HepG2 (cell line): Measurements from ENCODE around the gene SLC16A1. TPM values are rescaled to one million over a fixed set of nuclear protein-coding genes. Genes with fewer than 3 reads are reported as not detected.

Experiments used
- ATAC-seq: fragments of 200-7000 bp; cut with Tn5 transposase; 3 replicates; pipeline ENCODE4 v1.9.1; 2020; ENCODE audit warnings: mild to moderate bottlenecking, moderate library complexity
- BruUV-seq: library from RNA; stranded (reverse); fragments of 400-500 nt; replicated peaks from 2 replicates; lab custom pipeline; 2021; lab: Mats Ljungman, UMichigan
- CTCF ChIA-PET: fragments of 300-600 bp; formaldehyde crosslinking; extraction: SDS; loops from one replicate; lab custom pipeline; 2021; ENCODE audit warnings: low total read pairs, inconsistent platforms, low intra/inter-chr PET ratio; lab: Yijun Ruan, JAX
- POLR2A ChIA-PET: fragments of 350-600 bp; sonication (Branson Sonifier 250); formaldehyde crosslinking; loops from one replicate; lab custom pipeline; 2020; ENCODE audit warnings: antibody characterized with exemption, inconsistent platforms; lab: Yijun Ruan, JAX
- DNase-seq: peaks from one replicate; pipeline ENCODE4 v3.0.0-alpha.2; 2015; ENCODE audit warnings: low spot score
- FAIRE-seq: peaks from 3 replicates; lab custom pipeline; 2011; peaks lifted over from hg19 to GRCh38; lab: Jason Lieb, UNC
- H2AFZ ChIP-seq: one replicate; pipeline ENCODE4 v1.6.1; 2011; ENCODE audit warnings: low read length, inconsistent platforms
- H3K27ac ChIP-seq: fragments of 300-600 bp; 3 replicates; pipeline ENCODE4 v1.8.0; 2011; ENCODE audit warnings: mixed run types, mild to moderate bottlenecking, mixed read lengths, low read length, inconsistent platforms; ENCODE audit not compliant: insufficient read depth; ENCODE audit errors: extremely low read length
- H3K27me3 ChIP-seq, 2 experiments: fragments of 200-600 bp in 1 of 2; 2 replicates in 1 of 2; 3 replicates in 1 of 2; pipeline versions ENCODE4 v1.6.0 to v1.8.0; 2011; ENCODE audit warnings: low read length in 2 of 2, mild to moderate bottlenecking in 2 of 2, moderate library complexity in 2 of 2, inconsistent platforms in 1 of 2; ENCODE audit not compliant: insufficient read depth in 2 of 2, control insufficient read depth in 1 of 2
- H3K36me3 ChIP-seq, 2 experiments: fragments of 200-600 bp in 1 of 2; replicated peaks in 1 of 2; 2 replicates in 1 of 2; 3 replicates in 1 of 2; pipeline versions ENCODE4 v1.5.1 to v1.8.0; 2011; ENCODE audit warnings: low read length in 2 of 2, inconsistent platforms in 1 of 2; ENCODE audit not compliant: insufficient read depth in 2 of 2, control insufficient read depth in 1 of 2
- H3K4me1 ChIP-seq: 2 replicates; pipeline ENCODE4 v1.5.1; 2012; ENCODE audit warnings: low read length, inconsistent platforms; ENCODE audit not compliant: insufficient read depth
- H3K4me2 ChIP-seq: 2 replicates; pipeline ENCODE4 v1.6.0; 2011; ENCODE audit warnings: low read depth, low read length, inconsistent platforms
- H3K4me3 ChIP-seq, 3 experiments: fragments of 200-600 bp in 1 of 3; sonication (generic), shearing (Covaris generic) in 1 of 3; replicated peaks in 1 of 3; 2 replicates each; pipeline ENCODE4 v1.5.1; 2011 to 2016; ENCODE audit warnings: low read length in 3 of 3, inconsistent platforms in 2 of 3, low read depth in 2 of 3, mild to moderate bottlenecking in 2 of 3, control low read depth in 1 of 3, mixed read lengths in 1 of 3; ENCODE audit not compliant: insufficient read depth in 1 of 3
- H3K79me2 ChIP-seq: one replicate; pipeline ENCODE4 v1.6.1; 2011; ENCODE audit warnings: low read length, inconsistent platforms; ENCODE audit not compliant: insufficient read depth
- H3K9ac ChIP-seq: 2 replicates; pipeline ENCODE4 v1.6.0; 2011; ENCODE audit warnings: mild to moderate bottlenecking, low read depth, low read length, inconsistent platforms; ENCODE audit not compliant: insufficient read depth
- H3K9me3 ChIP-seq: 2 replicates; pipeline ENCODE4 v1.5.1; 2012; ENCODE audit warnings: mild to moderate bottlenecking, low read length
- H4K20me1 ChIP-seq: 2 replicates; pipeline ENCODE4 v1.6.0; 2011; ENCODE audit warnings: inconsistent platforms, mild to moderate bottlenecking, low read length, moderate library complexity; ENCODE audit not compliant: insufficient read depth
- EED ChIP-seq: sonication (generic); formaldehyde crosslinking; IDR thresholded peaks from 2 replicates; pipeline ENCODE4 v1.5.0; 2020; ENCODE audit warnings: mild to moderate bottlenecking, missing genetic modification reagents
- FOXJ3 ChIP-seq: sonication (generic); formaldehyde crosslinking; IDR thresholded peaks from 2 replicates; pipeline ENCODE4 v1.4.0; 2020; ENCODE audit warnings: missing genetic modification reagents, mild to moderate bottlenecking, borderline replicate concordance
- NBN ChIP-seq: fragments of 450-650 bp; conservative IDR thresholded peaks from 2 replicates; pipeline ENCODE4 v1.6.1; 2017
- SMAD3 ChIP-seq: sonication (generic); formaldehyde crosslinking; IDR thresholded peaks from 2 replicates; pipeline ENCODE4 v1.4.0; 2020; ENCODE audit warnings: missing genetic modification reagents
- SP5 ChIP-seq: IDR thresholded peaks from 2 replicates; pipeline ENCODE4 v1.6.1; 2016; ENCODE audit warnings: low read depth, borderline replicate concordance
- TEAD3 ChIP-seq: optimal IDR thresholded peaks from 2 replicates; pipeline ENCODE3; 2016; ENCODE audit warnings: borderline replicate concordance
- YEATS2 ChIP-seq: sonication (generic); formaldehyde crosslinking; IDR thresholded peaks from 2 replicates; pipeline ENCODE4 v1.4.0; 2020; ENCODE audit warnings: missing genetic modification reagents, borderline replicate concordance
- ZNF253 ChIP-seq: sonication (generic); formaldehyde crosslinking; IDR thresholded peaks from 2 replicates; pipeline ENCODE4 v1.8.0; 2022; ENCODE audit warnings: mild to moderate bottlenecking, missing genetic modification reagents, borderline replicate concordance
- ZNF451 ChIP-seq: sonication (generic); formaldehyde crosslinking; IDR thresholded peaks from 2 replicates; pipeline ENCODE4 v1.5.0; 2020; ENCODE audit warnings: mild to moderate bottlenecking, missing genetic modification reagents
- ZNF550 ChIP-seq: sonication (generic); formaldehyde crosslinking; IDR thresholded peaks from 2 replicates; pipeline ENCODE4 v1.4.0; 2020; ENCODE audit warnings: mild to moderate bottlenecking, missing genetic modification reagents, borderline replicate concordance
- ZNF879 ChIP-seq: sonication (generic); formaldehyde crosslinking; IDR thresholded peaks from 2 replicates; pipeline ENCODE4 v1.8.1; 2023; ENCODE audit warnings: missing genetic modification reagents
- WGBS: methylation state at CpG from one replicate; pipeline ENCODE4 v1.1.6; 2017; ENCODE audit warnings: low lambda C conversion rate; 5-methylcytosine and 5-hydroxymethylcytosine counted together
- in situ Hi-C: cut with HindIII; loops from 2 replicates; pipeline ENCODE4 v1.10.0; 2017; ENCODE audit warnings: low pct_unique_long_range_greater_than_20kb; ENCODE audit not compliant: extremely low pct_ligation_motif_present
- intact Hi-C: fragments of 100-400 bp; cut with micrococcal nuclease; formaldehyde crosslinking; loops from one replicate; pipeline ENCODE4 v1.10.0; 2022; ENCODE audit not compliant: unreplicated experiment
- polyA plus RNA-seq, 8 experiments: library from polyadenylated mRNA; depleted of rRNA in 3 of 8; stranded (reverse) in 7 of 8; unstranded in 1 of 8; fragments of >200 nt; fragmentation: Illumina TruSeq in 4 of 8; extraction: Trizol in 4 of 8; gene quantifications; 2 replicates each; pipeline versions ENCODE4 v1.2.1 to v1.2.3, GENCODE V29; 2011 to 2016; ENCODE audit warnings: low read depth in 4 of 8, missing spikeins in 1 of 8, mixed read lengths in 1 of 8; ENCODE audit not compliant: insufficient read depth in 1 of 8
- total RNA-seq, 5 experiments: library from RNA; depleted of rRNA; stranded (reverse); fragments of >200 nt; fragmentation: Illumina TruSeq; extraction: Trizol; gene quantifications; 2 replicates each; pipeline ENCODE4 v1.2.3, GENCODE V29; 2016; ENCODE audit warnings: low read depth in 1 of 5
- TF ChIP-seq, protein P1 (sequence below), 2 experiments: fragments of 450-650 bp in 1 of 2; sonication (generic) in 1 of 2; formaldehyde crosslinking in 1 of 2; IDR thresholded peaks; 2 replicates each; pipeline versions ENCODE4 v1.6.1 to v1.8.0; 2016 to 2022; ENCODE audit warnings: antibody characterized with exemption in 1 of 2, mild to moderate bottlenecking in 1 of 2, missing genetic modification reagents in 1 of 2
- TF ChIP-seq, protein P2 (sequence below): sonication (generic); formaldehyde crosslinking; IDR thresholded peaks from 2 replicates; pipeline ENCODE4 v1.5.1; 2020; ENCODE audit warnings: mild to moderate bottlenecking, moderate library complexity, missing genetic modification reagents
- TF ChIP-seq, protein P3 (sequence below): sonication (generic); formaldehyde crosslinking; IDR thresholded peaks from 2 replicates; pipeline ENCODE4 v1.8.1; 2023; ENCODE audit warnings: mild to moderate bottlenecking, inconsistent platforms, moderate library complexity, missing genetic modification reagents, borderline replicate concordance

SLC16A1 gene
- total and polyA plus RNA-seq, 2 of the 13 experiments (the other 11 are each of a cell fraction or from before 2014, with no cell fraction given): 106 to 142 TPM

DNA sequence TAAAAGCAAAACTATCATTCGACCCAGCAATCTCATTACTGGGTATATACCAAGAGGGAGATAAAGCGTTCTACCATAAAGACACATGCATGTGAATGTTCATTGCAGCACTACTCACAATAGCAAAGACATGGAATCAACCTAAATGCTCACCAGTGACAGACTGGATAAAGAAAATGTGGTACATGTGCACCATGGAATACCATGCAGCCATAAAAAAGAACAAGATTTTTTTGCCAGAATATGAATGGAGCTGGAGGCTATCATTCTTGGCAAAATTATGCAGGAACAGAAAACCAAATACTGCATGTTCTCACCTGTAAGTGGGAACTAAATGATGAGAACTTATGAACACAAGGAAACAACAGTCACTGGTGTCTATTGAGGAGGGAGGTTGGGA lies 79.7 kb downstream of the SLC16A1 start:
- no peak overlapping the region for H3K4me2 ChIP-seq
- POLR2A ChIA-PET: no interaction called here
- no peak overlapping the region for H3K27ac ChIP-seq
- WGBS: 36% methylated on average over 2 of the region's 2 CpGs
- FAIRE-seq (no peak), DNase-seq (no peak), ATAC-seq (no peak)
- no peaks in the 10 kb centered on the region for H4K20me1 ChIP-seq
- H3K36me3 ChIP-seq: no peaks in the 10 kb centered on the region
- no TSS peak for BruUV-seq
- H2AFZ ChIP-seq: no peak overlapping the region
- peaks cover 5 to 17% of the 10 kb centered on the region in 2 experiments; a peak in 3 of 5 replicates for H3K27me3 ChIP-seq
- CTCF ChIA-PET: no interaction called here
- intact Hi-C loops (no loop called here), in situ Hi-C loops (no loop called here)
- H3K79me2 ChIP-seq: no peaks in the 10 kb centered on the region
- no peak overlapping the region for H3K4me3 ChIP-seq
- H3K9me3 ChIP-seq: no peaks in the 10 kb centered on the region
- H3K9ac ChIP-seq: no peak overlapping the region
- H3K4me1 ChIP-seq: peaks cover 2% of the 10 kb centered on the region
- TF ChIP-seq YEATS2 (CRISPR knock-in tag) (no peak), NBN (no peak), ZNF879 (CRISPR knock-in tag) (no peak), SMAD3 (CRISPR knock-in tag) (no peak), EED (no peak), ZNF550 (CRISPR knock-in tag) (no peak), ZNF253 (CRISPR knock-in tag) (no peak), ZNF451 (no peak), FOXJ3 (CRISPR knock-in tag) (no peak), SP5 (CRISPR knock-in tag) (no peak), TEAD3 (CRISPR knock-in tag) (no peak)
- TF ChIP-seq, protein P1, sequence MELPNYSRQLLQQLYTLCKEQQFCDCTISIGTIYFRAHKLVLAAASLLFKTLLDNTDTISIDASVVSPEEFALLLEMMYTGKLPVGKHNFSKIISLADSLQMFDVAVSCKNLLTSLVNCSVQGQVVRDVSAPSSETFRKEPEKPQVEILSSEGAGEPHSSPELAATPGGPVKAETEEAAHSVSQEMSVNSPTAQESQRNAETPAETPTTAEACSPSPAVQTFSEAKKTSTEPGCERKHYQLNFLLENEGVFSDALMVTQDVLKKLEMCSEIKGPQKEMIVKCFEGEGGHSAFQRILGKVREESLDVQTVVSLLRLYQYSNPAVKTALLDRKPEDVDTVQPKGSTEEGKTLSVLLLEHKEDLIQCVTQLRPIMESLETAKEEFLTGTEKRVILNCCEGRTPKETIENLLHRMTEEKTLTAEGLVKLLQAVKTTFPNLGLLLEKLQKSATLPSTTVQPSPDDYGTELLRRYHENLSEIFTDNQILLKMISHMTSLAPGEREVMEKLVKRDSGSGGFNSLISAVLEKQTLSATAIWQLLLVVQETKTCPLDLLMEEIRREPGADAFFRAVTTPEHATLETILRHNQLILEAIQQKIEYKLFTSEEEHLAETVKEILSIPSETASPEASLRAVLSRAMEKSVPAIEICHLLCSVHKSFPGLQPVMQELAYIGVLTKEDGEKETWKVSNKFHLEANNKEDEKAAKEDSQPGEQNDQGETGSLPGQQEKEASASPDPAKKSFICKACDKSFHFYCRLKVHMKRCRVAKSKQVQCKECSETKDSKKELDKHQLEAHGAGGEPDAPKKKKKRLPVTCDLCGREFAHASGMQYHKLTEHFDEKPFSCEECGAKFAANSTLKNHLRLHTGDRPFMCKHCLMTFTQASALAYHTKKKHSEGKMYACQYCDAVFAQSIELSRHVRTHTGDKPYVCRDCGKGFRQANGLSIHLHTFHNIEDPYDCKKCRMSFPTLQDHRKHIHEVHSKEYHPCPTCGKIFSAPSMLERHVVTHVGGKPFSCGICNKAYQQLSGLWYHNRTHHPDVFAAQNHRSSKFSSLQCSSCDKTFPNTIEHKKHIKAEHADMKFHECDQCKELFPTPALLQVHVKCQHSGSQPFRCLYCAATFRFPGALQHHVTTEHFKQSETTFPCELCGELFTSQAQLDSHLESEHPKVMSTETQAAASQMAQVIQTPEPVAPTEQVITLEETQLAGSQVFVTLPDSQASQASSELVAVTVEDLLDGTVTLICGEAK (IDR thresholded peaks at IDR 0.05): no peak
- TF ChIP-seq, protein P1 (CRISPR knock-in tag; IDR thresholded peaks at IDR 0.05): no peak
- TF ChIP-seq, protein P2, sequence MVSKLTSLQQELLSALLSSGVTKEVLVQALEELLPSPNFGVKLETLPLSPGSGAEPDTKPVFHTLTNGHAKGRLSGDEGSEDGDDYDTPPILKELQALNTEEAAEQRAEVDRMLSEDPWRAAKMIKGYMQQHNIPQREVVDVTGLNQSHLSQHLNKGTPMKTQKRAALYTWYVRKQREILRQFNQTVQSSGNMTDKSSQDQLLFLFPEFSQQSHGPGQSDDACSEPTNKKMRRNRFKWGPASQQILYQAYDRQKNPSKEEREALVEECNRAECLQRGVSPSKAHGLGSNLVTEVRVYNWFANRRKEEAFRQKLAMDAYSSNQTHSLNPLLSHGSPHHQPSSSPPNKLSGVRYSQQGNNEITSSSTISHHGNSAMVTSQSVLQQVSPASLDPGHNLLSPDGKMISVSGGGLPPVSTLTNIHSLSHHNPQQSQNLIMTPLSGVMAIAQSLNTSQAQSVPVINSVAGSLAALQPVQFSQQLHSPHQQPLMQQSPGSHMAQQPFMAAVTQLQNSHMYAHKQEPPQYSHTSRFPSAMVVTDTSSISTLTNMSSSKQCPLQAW (CRISPR knock-in tag): no peak
- TF ChIP-seq, protein P3, sequence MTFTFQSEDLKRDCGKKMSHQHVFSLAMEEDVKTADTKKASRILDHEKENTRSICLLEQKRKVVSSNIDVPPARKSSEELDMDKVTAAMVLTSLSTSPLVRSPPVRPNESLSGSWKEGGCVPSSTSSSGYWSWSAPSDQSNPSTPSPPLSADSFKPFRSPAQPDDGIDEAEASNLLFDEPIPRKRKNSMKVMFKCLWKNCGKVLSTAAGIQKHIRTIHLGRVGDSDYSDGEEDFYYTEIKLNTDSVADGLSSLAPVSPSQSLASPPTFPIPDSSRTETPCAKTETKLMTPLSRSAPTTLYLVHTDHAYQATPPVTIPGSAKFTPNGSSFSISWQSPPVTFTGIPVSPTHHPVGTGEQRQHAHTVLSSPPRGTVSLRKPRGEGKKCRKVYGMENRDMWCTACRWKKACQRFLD (CRISPR knock-in tag): no peak
